HCT116 (cell line): Measurements from ENCODE around the gene RHBDD2.
"Not testable (repeated sequence)": the region's sequence is repeated elsewhere in the genome, so short reads cannot be mapped to it uniquely, and the experiment has no call there.

Experiments used
- EZH2 ChIP-seq: fragments of 200-600 bp; sonication (generic); IDR thresholded peaks from 2 replicates; pipeline ENCODE4 v1.6.1; 2017; ENCODE audit warnings: antibody characterized with exemption, mixed run types
- JUND ChIP-seq: IDR thresholded peaks from 2 replicates; pipeline ENCODE4 v1.6.1; 2012
- POLR2A ChIP-seq: IDR thresholded peaks from 2 replicates; pipeline ENCODE4 v1.7.0; 2011; ENCODE audit warnings: borderline replicate concordance; ENCODE audit not compliant: insufficient read depth, insufficient read length; ENCODE audit errors: extremely low read depth
- RAD21 ChIP-seq: IDR thresholded peaks from 2 replicates; pipeline ENCODE4 v1.6.1; 2012; ENCODE audit warnings: low read depth, mild to moderate bottlenecking
- ZFX ChIP-seq: fragments of 450-650 bp; IDR thresholded peaks from 2 replicates; pipeline ENCODE4 v1.6.1; 2017
- ZNF274 ChIP-seq: fragments of 200-500 bp; sonication (Bioruptor generic); IDR thresholded peaks from 2 replicates; pipeline ENCODE4 v1.6.1; 2014; ENCODE audit warnings: mild to moderate bottlenecking, low read depth, low read length, inconsistent platforms
- TF ChIP-seq, protein P1 (sequence below), 3 experiments: fragments of 200-600 bp in 1 of 3; sonication (generic) in 1 of 3; IDR thresholded peaks in 2 of 3; conservative IDR thresholded peaks in 1 of 3; 2 replicates each; pipeline ENCODE4 v1.5.1; 2012 to 2017; ENCODE audit warnings: low read depth in 2 of 3, low read length in 2 of 3, antibody characterized with exemption in 1 of 3, borderline replicate concordance in 1 of 3, control low read depth in 1 of 3, mild to moderate bottlenecking in 1 of 3, mixed read lengths in 1 of 3, mixed run types in 1 of 3, moderate library complexity in 1 of 3; ENCODE audit not compliant: insufficient read depth in 1 of 3

DNA sequence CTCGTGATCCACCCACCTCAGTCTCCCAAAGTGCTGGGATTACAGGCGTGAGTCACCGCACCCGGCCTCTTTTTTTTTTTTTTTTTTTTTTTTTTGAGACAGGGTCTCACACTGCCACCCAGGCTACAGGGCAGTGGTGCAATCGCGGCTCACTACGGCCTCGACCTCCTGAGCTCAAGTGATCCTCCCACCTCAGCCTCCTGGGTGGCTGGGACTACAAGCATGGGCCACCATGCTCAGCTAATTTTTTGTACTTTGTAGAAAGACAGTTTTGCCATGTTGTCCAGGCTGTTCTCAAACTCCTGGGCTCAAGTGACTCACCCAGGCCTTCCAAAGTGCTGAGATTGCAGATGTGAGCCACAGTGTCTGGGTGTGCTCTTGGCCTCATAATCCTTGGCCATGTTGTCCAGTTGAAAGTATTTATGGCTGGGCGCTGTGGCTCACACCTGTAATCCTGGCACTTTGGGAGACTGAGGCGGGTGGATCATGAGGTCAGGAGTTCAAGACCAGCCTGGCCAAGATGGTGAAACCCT lies 24.0 kb upstream of the RHBDD2 start:
- TF ChIP-seq RAD21, JUND, POLR2A, ZNF274, EZH2, ZFX: not testable (repeated sequence)
- TF ChIP-seq, protein P1, sequence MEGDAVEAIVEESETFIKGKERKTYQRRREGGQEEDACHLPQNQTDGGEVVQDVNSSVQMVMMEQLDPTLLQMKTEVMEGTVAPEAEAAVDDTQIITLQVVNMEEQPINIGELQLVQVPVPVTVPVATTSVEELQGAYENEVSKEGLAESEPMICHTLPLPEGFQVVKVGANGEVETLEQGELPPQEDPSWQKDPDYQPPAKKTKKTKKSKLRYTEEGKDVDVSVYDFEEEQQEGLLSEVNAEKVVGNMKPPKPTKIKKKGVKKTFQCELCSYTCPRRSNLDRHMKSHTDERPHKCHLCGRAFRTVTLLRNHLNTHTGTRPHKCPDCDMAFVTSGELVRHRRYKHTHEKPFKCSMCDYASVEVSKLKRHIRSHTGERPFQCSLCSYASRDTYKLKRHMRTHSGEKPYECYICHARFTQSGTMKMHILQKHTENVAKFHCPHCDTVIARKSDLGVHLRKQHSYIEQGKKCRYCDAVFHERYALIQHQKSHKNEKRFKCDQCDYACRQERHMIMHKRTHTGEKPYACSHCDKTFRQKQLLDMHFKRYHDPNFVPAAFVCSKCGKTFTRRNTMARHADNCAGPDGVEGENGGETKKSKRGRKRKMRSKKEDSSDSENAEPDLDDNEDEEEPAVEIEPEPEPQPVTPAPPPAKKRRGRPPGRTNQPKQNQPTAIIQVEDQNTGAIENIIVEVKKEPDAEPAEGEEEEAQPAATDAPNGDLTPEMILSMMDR (IDR thresholded peaks at IDR 0.05 in 2 of 3, conservative IDR thresholded peaks at IDR 0.05 in 1 of 3; ENCODE audit: borderline replicate concordance in 1 of 3, insufficient read depth in 1 of 3, low read depth in 2 of 3, low read length in 2 of 3), result not testable (repeated sequence)
